ENCODE data around the gene ADI1.

Gene ADI1

DNA sequence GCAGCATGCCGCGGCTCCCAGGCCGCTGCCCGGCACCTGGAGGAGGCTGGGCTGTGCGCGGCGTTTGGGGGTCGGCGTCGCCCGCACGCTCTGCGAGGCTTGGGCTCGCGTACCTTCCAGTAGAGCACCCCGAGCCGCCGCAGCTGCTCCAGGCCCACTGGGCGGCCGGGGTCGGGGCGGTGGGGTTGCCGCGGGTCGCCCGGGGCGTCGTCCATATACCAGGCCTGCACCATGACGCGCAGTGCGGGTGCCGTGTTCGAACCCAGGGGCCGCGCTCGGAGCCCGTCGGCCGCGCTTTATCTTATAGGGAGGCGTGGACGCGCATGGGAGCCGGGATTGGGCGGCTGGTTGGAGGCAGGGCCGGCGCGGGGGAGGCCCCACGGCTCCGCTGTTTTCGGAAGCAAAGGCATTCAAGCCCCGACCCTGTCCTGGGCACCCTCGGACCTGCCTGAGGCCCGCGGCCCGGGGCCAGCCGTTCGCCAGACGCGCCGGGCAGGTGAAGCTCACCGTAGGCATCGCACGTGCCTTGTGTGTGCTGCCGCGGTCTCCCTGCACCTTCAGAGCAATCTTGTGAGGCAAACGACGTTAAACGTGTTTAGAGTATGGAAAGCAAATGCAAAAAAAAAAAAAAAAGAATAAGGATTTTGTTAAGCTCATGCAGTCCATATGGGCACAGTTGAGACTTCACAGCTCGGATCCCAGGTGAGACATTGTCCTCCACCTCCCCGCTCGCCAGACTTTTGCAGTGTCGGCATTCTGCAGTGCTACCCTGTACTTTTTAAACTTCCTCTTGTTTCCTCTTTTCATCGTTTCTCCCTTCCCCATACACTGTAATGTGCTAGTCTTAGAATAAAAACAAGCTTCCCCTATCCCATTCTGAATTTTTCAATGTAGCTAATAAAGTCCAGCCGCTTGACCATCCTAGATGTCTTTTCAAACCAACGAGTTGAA is at the start of gene ADI1:
Gene ADI1 (minus strand): TSS at position 277 of the 951 bp plus-strand sequence. CDS start 44 bp downstream, at position 233.
- peak; percentile 81 to 85 for DNase-seq (ENCODE audit: low read depth in 2 of 2)
- peak within 1 kb of the TSS; percentile 74 to 86 for H3K4me3 ChIP-seq (replicated peaks in 1 of 2; ENCODE audit: low read depth in 2 of 2, low read length in 2 of 2)
- TF ChIP-seq, protein P1, sequence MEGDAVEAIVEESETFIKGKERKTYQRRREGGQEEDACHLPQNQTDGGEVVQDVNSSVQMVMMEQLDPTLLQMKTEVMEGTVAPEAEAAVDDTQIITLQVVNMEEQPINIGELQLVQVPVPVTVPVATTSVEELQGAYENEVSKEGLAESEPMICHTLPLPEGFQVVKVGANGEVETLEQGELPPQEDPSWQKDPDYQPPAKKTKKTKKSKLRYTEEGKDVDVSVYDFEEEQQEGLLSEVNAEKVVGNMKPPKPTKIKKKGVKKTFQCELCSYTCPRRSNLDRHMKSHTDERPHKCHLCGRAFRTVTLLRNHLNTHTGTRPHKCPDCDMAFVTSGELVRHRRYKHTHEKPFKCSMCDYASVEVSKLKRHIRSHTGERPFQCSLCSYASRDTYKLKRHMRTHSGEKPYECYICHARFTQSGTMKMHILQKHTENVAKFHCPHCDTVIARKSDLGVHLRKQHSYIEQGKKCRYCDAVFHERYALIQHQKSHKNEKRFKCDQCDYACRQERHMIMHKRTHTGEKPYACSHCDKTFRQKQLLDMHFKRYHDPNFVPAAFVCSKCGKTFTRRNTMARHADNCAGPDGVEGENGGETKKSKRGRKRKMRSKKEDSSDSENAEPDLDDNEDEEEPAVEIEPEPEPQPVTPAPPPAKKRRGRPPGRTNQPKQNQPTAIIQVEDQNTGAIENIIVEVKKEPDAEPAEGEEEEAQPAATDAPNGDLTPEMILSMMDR (IDR thresholded peaks at IDR 0.05; ENCODE audit: low read depth, low read length), result no peak

- no peak for DNase-seq (ENCODE audit: low read depth in 2 of 2)
- TF ChIP-seq, protein P1 (IDR thresholded peaks at IDR 0.05; ENCODE audit: low read depth, low read length), result no peak
These were observed 47.5 kb upstream of the ADI1 start for GRCh38 chr2:3566806-3567205.

GRCh38 chr2:3565117-3565516 is 45.8 kb upstream of the ADI1 start:
- H3K4me3 ChIP-seq (replicated peaks in 1 of 2; ENCODE audit: low read depth in 2 of 2, low read length in 2 of 2), result no peak overlapping the region
- TF ChIP-seq, protein P1 (IDR thresholded peaks at IDR 0.05; ENCODE audit: low read depth, low read length), result no peak
- DNase-seq (ENCODE audit: low read depth in 2 of 2), result no peak

More at GRCh38 chr2:3566806-3567205, 47.5 kb upstream of the ADI1 start:
- H3K4me3 ChIP-seq (replicated peaks in 1 of 2; ENCODE audit: low read depth in 2 of 2, low read length in 2 of 2), result no peak overlapping the region

- TF ChIP-seq, protein P1 (IDR thresholded peaks at IDR 0.05; ENCODE audit: low read depth, low read length), result no peak
- DNase-seq (ENCODE audit: low read depth in 2 of 2), result no peak
- no peak overlapping the region for H3K4me3 ChIP-seq (replicated peaks in 1 of 2; ENCODE audit: low read depth in 2 of 2, low read length in 2 of 2)
These were observed 44.2 kb upstream of the ADI1 start for GRCh38 chr2:3563521-3563976.

- H3K4me3 ChIP-seq (replicated peaks in 1 of 2; ENCODE audit: low read depth in 2 of 2, low read length in 2 of 2), result peak within 1 kb of the TSS; percentile 88 to 93
- TF ChIP-seq, protein P1 (IDR thresholded peaks at IDR 0.05; ENCODE audit: low read depth, low read length), result no peak
- DNase-seq (ENCODE audit: low read depth in 2 of 2), result peak; percentile 99
These were observed 39.1 kb upstream of the ADI1 start, which contains the start of gene RNASEH1 for GRCh38 chr2:3558205-3559014. TSS of gene RNASEH1 (minus strand) at chr2:3558333. CDS start at chr2:3558260, 73 bp downstream.

DNA sequence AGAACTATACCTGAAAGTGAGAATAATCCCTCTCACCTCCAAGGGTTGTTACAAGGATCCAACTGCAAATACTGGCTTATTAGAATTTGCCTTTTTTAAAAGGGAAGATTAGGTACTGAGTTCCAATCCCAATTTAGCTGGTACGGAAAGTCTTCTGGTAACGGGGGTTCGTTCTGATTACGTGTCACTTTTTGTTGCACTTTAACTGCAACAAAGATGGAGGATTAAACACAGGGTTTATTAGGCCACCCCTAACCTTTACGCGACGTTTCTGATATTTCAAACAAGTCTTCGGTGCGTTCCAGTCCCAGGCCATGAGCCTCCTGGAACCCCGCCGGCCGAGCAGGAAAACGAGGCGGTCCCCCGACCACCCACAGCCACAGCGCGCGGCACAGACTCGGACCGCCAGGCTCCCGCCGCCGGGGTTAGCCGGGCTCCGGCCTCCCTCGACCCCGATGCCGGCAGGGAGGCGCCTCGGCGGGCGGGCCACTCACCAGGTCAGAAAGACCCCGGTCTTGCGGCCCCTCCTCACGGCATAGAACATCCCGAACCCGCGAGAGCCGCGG is 38.4 kb upstream of the ADI1 start:
- H3K4me3 ChIP-seq (replicated peaks in 1 of 2; ENCODE audit: low read depth in 2 of 2, low read length in 2 of 2), result peak overlapping the region; percentile 88 to 93
- TF ChIP-seq, protein P1 (IDR thresholded peaks at IDR 0.05; ENCODE audit: low read depth, low read length), result no peak
- no peak for DNase-seq (ENCODE audit: low read depth in 2 of 2)
